ENCODE data around the gene ACAN. TPM values are rescaled to one million over a fixed set of nuclear protein-coding genes. Genes with fewer than 3 reads are reported as not detected.

Gene ACAN
- total RNA-seq, 1 donor from 2014 or later, result not detected

DNA sequence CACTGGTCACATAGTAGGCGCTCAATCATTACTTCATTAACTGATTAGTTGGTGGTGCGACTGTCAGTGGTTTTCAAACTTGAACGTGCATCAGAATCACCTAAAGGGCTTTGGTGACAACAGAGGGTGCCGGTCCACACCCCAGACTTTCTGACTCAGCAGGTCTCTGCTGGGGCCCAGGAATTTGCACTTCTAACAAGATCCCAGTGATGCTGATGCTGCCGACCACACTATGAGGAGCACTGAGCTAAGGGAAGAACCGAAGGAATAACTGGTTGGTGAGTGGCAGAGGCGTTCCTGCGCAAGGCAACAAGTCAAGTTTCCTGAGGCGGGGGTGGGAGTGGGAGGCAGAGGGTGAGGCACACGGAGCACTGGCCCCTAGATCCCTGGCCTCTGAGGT lies 73.3 kb downstream of the ACAN start:
- DNase-seq (ENCODE audit: low read depth, low spot score), result no peak

DNA sequence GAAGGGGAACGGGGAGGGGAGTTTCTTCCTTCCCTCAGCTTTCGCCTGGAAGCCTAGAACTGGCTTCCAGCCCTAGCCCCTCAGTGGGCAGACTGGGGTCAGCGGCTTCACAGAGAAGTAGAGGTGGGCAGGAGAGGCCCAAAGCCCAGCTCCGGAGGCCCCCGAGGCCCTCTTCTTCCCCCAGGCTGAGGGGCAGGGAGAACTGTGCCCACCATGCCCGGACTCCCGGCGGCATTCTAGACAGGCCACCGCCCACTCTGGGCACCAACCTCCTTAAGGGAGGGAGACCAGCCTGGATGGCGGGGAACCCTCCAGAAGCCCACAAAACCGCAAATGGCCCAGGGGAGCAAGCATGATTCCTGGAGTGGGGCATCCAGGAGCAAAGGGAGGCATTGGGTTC lies 74.2 kb downstream of the ACAN start:
- DNase-seq (ENCODE audit: low read depth, low spot score), result no peak

DNA sequence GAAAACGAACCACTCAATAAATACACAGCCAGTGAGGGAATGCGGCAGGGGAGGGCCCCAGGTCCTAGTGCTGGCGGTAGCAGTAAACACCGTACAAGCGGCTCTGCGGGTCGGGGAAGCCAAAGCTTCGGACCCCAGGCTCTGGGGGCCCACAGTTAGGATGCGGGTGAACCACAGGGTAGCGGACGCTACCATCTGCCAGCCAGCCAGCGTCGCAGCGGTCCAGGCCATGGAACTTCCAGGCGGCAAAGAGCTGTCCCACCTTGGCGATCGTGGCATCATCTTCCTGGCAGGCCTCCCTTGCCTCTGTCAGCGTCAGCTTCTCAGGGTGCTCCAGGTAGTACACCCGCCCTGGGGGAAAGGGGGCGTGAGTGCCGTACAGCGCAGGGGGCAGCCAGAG lies 74.7 kb downstream of the ACAN start:
- no peak for DNase-seq (ENCODE audit: low read depth, low spot score)

DNA sequence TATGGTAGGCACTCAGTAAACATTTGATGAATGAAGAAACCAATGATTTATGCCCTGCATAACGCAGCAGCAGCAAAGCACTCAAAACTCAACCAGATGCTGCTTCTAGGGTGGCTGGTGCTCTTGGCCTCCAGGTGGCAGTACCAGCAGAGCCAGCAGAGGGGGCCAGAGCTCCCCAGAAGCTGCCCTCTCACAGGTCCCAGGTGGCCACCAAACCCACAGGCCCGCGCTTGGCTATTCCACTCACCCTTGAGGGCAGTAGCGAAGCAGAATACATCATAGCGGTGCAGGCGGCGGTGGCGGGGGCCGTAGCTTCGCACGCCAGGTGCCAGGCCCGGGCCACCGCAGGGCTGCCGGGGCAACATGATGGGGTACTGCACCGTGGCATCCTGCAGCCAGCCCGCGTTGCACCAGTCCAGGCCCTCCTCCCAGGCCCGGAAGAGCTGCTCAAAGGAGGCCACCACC lies 75.5 kb downstream of the ACAN start:
- DNase-seq (ENCODE audit: low read depth, low spot score), result no peak

DNA sequence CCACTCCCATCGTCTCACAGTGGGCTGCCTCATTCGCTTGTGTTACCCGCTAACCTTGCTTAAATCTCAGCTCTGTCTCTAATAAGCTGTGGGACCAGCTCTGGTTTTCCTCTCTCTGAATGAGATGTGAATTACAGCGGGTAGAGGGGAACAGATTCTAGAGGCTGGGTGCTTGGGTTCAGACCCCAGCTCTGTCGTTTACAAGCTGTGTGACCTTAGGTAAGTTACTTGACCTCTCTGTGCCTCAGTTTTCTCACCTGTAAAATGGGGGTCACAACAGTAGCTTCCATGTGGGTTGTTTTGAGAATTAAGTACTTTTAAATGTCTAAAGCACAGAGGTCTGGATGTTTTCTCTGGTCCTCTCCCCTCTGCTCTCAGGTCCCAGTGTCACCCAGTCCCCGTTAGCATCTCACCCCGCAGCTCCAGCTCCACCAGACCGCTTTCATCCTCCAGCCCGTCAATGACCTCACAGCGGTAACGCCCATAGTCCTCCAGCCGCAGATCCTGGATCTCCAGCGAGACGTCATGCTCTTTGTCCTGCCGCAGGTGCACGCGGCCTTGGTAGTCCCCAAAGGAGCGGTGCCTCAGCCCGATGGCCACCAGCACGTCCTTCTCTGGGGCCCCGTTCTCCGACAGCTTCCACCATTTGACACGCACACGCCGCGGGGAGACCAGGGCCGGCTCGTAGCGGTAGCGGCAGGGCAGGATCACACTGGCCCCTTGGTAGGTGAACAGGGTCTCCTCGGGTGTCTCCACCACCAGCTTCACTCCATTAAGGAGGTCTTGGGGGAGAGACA lies 77.9 kb downstream of the ACAN start:
- DNase-seq (ENCODE audit: low read depth, low spot score), result no peak

DNA sequence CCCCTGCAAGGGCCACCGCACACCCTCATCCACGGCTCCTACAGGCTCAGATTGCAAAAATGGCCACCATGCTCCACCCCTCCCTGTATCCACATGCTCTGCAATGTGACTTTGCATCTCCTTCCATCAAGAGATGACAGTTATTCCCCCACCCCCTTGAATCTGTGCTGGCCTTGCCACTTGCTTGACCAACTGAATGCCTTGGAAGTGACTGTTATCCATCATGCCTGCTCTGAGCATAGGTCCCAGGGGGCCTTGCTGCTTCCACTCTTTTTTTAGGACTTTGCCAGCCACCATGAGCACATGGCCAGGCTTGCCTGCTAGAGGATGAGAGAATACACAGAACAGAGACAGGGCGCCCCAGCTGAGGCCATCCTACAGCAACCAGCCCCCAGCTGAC lies 78.5 kb downstream of the ACAN start:
- DNase-seq (ENCODE audit: low read depth, low spot score), result no peak

DNA sequence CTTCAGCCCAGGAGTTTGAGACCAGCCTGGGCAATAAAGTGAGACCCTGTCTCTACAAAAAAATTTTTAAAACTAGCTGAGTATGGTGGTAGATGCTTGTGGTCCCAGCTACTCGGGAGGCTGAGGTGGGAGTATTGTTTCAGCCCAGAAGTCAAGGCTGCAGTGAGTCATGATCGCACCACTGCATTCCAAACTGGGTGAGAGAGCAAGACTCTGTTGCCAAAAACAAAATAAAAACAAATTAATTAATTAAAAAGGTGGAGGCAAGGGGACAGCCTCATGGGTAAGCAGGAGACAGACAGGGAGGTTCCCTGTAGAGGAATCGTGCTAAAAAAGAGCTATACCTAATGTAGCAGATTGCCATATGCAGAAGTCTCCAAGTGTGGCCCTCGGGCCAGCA lies 79.5 kb downstream of the ACAN start:
- DNase-seq (ENCODE audit: low read depth, low spot score), result no peak

DNA sequence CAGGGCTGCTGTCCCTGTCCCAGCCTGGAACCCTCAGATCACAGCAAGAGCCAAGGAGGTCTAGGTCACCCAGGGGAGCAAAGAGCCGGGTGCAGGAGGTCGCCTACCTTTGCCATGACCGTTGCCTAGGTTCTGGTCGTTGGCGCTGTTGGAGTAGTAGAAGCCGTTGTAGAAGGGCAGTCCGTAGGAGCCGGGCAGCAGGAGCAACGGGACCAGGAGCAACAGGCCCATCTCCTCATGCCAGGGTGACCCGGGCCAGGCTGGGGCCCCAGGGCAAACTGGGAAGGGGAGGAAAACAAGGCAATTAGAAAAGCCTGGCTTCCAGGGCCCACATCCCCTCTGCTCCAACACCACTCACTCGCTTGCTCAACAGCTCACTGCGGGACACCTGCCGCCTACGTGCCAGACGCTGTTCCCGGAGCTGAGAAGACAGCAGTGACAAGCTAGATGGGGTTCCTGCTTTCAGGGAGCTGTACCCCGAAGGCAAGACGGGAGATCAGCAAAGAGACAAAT lies 83.9 kb downstream of the ACAN start:
- DNase-seq (ENCODE audit: low read depth, low spot score), result no peak

DNA sequence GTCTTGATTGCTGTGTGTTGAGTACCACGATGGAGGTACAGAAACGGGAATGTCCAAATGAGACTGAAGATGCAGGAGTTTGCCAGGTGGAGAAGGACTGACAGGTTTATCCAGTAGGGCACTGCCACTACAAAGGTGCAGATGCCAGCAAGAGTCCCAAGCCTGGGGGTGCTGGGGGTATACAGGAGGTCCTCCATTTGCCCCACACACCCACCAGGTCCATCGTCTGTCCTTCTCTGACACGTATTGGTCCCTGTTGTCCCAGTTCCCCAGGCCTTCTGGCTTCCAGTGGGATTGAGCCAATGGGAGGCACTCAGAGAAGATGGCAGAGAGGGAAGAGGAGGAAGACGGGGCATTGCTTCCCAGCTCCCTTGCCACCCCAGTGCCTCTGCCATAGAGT lies 85.5 kb downstream of the ACAN start:
- no peak for DNase-seq (ENCODE audit: low read depth, low spot score)

DNA sequence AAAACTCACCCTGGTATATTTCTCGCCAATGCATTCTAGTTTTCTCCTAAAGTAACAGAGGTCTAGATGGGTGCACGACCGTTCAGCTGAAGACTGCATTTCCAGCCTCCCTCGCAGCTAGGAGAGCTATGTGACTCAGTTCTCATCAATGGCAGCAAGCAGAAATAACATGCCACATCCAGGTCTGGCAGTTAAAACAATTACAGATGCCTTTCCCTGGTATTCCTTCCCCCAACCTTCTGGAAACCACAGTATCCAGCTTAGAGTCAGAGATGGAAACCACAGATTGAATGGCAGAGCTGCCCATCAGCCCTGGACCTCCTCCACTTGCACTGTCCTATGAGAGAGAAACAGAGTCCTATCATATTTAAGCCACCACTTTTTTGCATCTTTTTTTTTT lies 87.3 kb downstream of the ACAN start:
- DNase-seq (ENCODE audit: low read depth, low spot score), result no peak

DNA sequence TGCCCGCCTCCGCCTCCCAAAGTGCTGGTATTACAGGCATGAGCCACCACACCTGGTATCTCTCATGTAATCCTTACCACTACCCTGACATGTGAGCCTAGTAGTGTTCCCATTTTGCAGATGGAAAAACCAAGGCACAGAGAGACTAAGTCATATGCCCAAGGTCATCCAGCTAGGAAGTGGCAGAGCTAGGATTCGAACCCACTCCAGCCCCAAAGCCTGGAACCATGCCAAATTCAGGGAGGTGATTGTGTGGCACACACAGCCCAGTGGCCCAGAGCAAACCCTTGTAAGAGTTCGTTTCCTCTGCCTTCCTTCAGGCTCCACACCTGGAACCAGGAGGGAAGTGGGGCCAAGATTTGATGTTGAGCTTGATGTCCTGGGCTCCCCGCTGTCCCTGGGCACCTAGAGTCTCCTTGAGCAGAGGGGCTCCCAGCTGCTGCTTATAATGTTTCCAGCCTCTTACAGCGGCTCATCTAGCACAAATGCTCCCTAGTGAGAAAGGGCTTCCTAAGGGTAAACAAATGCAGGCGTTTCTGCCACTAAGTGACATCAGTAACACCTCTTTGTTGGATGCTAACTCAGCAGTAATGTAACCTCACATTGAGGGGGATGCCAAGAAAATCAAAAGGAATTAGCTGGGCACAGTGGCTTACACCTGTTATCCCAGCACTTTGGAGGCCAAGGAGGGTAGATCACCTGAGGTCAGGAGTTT lies 88.5 kb downstream of the ACAN start:
- DNase-seq (ENCODE audit: low read depth, low spot score), result no peak

DNA sequence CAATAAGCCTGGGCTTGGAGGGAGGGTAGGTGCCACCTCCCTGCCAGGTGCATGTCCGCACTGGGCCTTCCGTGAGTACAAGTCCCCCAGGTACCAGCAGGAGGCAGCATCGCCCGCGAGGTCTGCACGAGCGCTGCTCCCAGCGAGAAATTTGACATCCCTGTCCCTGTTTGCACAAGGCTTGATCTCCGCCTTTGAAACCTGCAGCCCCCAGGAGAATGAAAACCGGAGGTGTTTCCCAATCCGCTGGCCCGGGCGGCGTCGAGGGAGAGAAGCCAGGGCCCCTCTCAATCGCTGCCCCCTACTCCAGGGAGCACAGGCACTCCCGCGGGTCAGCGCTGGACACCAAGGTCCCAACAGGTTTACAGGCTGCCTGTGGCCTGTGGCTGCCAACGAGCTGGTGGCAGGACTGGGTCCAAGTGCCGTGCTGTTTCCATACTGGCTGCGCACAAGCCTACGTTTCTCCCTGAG lies 91.1 kb downstream of the ACAN start:
- no peak for DNase-seq (ENCODE audit: low read depth, low spot score)

DNA sequence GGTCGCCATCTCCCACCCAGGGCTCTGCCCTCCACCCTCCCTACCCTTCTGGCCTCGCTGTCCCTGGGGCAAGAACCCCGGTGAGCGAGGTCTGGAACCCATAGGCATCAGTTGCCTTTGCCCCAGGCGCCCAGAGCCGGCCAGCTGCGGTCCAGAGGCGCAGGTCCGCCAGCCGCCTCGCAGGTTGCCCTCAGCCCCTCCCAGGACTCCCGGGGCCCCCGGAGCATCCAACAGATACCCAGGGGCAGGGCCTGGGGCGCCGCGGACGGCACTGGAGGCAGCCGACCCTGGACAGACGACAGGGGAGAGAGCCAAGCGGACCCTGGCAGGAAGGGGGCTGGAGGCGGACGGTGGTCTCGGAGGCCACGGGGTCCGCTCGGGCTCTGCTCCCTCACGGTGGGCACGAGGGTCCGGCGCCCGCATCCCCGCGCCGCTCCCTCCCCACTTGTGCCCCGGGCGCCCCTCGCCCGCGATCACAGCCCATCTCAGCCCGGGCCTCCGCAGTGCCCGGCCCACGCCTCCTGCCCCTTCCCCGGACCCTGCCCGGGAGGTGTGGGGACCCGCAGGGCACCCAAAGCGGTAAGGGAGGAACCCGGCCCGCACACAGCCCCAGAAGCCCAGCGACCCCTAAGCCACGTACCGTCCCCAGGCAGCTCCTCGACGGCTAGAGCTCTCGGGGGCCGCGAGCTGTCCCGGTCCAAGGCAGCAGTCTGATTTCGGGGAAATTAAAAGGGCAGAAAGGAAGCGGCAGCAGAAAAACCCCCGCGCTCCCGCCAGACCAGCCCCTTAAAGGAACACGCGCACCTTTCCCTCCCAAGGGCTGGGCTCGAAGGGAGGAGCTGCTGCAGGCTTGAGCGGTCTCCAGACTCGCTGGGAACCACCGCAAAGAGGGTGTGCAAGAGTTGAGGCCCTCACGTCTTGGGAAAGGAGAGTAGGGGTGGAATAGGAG lies 91.9 kb downstream of the ACAN start, which contains the start of gene HAPLN3:
HAPLN3 (minus strand) TSS at position 726 of the 949 bp plus-strand sequence. CDS start 8,246 bp downstream, outside the sequence.
- no peak for DNase-seq (ENCODE audit: low read depth, low spot score)

DNA sequence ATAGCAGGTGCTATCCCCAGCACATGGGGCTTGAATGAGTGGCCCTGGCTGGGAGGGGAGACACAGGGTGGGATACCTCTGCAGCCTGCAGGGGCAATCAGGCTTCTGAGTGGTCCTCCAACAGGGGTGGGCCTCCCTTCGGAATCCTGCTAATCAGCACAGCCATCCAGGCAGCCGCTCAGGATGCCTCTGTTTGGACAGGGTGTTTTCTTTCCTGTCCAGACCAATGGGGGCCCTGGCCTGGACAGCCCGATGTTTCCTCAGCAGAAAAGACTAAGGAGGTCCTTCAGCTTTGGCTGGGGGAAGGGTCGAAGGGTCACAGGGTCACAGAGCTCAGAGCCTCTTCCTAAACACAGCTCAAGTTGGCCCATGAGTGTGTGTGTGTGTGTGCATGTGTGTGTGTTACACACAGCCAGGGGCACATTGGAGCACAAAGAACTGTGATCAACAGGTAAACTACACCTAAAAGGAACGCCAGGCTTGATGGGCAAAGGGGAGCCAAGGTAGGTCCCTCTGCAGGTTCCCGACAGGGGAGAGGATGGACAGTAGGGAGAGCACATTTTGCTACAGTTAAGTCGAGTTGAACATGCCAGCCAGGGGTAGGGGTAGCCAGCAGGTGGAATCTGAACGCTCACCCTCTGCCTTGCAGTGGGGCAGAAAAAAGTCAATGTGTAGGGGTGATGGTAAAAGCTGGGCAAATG lies 93.2 kb downstream of the ACAN start:
- peak; percentile 55 for DNase-seq (ENCODE audit: low read depth, low spot score)

DNA sequence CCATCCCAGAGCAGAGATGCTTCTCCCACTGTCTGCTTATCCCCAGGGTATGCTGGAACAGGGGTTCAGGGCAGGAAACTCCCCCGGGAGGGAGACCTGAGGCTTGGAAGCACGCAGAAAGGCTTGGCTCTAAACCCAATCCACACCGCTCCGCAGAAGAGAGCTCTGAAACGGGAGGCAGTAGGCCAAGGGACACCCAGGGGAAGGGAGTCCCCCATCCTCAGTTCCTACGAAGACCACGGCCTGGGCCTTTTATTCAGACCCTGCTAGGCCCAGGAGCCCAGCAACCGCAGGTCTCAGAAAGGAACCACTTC lies 93.9 kb downstream of the ACAN start:
- no peak for DNase-seq (ENCODE audit: low read depth, low spot score)

DNA sequence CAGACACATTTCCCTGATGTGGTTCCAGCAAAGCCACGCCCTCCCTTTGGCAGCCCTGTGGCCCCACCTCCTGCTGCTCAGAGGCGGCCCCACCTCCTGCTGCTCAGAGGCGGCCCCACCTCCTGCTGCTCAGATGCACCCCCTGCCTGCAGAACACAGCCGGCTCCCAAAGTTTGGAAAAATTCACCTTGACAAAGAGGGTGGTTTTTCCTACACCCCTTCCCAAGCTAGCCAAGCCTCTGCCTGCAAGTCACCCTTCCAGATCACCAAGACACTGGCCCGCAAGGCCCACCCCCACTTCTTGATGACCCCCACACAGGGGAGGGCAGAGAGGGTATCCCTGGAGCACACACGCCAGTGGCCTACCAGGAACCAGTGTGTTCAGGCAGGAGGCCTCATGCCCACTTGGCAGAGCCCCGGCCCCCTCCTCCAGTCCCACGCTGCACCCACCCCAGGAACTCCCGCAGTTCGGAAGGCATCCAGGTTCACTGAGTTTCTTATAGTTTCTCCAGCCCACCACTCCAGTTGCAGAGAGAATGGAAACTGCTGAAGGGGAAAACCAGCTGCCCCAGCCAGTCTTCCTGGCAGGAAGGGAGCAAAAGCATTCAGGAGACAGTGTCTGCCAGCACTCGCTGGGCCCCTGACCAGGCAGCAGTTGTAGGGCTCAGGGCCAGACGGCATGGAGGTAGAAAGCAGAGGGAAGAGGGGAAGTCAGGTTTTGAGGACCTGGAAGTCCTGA lies 94.4 kb downstream of the ACAN start:
- peak; percentile 49 for DNase-seq (ENCODE audit: low read depth, low spot score)

DNA sequence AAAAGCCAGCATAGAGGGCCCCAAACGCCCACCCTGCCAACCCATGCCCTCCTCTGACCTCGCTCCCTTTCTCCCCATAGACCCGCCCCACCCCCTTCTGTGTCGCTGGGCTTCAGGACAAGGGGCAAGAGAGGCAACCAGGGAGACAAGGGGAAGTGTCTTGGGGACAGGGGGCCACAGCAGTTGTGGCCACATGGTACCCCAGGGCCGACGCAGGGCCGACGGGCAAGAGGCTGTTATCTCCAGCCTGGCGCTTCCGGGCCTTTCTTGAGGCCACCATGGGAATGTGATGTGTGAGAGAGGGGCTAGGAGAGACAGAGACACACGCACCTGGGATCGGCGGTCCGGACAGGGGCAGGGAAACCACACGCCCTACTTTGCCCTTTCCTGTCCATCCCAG lies 95.5 kb downstream of the ACAN start:
- DNase-seq (ENCODE audit: low read depth, low spot score), result no peak

DNA sequence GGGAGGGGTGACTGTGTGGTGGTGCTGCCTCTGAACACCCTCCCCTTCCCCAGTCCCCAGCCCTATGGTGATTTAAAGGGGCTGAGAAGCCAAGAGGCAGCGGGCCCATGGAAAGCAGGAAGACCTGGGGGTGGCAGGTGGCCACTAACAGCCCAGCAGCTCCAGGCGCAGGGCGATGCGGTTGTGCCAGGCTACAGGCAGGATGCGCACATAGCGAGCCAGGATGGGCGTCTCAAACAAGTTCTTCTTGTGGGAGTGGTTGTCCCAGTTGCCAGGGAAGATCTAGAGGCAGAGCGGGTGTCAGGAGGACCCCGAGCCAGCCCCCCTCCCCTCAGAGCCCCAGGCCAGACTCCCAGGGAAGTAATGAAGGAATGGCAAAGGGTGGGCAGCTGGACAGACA lies 96.0 kb downstream of the ACAN start:
- no peak for DNase-seq (ENCODE audit: low read depth, low spot score)

DNA sequence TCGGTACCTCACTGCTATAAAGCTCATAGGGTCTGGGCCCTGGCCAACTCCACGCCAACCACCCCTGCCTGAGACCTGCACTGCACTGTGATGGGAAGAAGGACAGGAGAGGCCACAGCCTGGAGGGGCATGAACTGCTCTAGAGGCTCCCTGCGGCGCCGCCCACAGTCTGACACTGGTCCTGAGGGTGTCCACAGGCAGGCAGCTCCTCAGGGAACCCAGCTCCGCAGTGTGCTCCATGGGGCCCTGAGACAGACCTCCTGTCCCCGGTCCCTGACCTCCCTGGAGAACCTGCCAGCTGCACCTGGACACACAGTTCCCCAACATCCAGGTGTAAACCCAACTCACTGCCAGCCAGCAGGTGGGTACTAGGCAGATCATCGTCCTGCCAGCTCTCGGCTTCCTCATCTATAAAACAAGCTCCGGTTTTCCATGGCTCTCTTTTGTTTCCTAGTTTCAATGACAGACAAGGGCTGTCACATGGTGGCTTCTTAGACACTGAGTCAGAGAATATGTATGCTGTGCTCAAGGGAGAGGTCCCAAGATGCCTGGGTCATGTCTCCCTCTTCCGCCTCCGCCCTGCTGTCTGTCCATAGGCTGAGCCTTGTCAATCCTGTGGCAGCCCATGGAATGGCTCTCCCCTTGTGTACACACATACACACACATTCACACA lies 97.2 kb downstream of the ACAN start:
- DNase-seq (ENCODE audit: low read depth, low spot score), result no peak

DNA sequence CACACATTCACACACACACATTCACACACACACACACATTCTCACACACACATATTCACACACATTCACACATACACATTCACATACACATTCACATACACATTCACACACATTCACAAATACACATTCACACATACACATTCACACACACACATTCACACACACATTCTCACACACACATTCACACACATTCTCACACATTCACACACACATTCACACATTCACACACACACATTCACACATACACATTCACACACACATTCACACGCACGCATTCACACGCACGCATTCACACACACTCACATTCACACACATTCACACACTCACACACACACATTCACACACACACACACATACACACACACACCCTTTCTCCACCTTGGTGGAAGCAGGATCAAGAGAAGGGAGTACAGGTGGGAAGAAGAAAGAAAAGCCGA lies 97.8 kb downstream of the ACAN start:
- DNase-seq (ENCODE audit: low read depth, low spot score), result no peak
